ENCODE data around the gene ABCC4.

Gene ABCC4

DNA sequence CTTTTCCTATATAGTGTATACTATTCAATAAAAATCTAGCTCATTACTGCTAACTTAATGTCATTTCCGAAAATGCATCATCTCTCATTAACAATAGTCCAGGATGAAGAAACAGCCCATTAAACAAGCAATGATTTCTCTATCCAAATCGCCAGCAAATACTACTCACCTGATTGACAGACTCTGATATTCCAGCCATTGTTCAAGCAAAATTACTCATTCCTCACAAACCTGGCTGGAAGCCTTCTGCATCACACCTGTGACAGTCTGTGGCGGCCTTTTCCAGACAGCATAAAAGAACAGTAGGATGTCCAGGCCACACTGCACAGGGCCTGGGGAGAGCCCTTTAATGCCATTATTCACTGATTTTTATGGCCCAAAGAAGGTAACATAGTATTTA lies 115.9 kb downstream of the ABCC4 start:
- CTCF ChIA-PET: interaction anchor here (1.4 kb wide), 1 partner anchor 220 kb away, joined by 3 read pairs; no protein-coding TSS in a partner anchor
- Histone ChIP-seq H3K9me3 (ENCODE audit: control insufficient read depth, insufficient read depth, low read depth, low read length) (no peaks in the 10 kb centered on the region), H3K27ac (ENCODE audit: extremely low read depth, low read depth, low read length) (no peak overlapping the region), H3K4me1 (ENCODE audit: control insufficient read depth, insufficient read depth, low read length) (no peaks in the 10 kb centered on the region), H3K36me3 (ENCODE audit: control insufficient read depth in 2 of 2, insufficient read depth in 1 of 2, low read length in 2 of 2) (peaks cover 0 to 3% of the 10 kb centered on the region in 2 experiments; a peak in 1 of 3 replicates), H3K4me3 (ENCODE audit: low read depth, low read length) (no peak overlapping the region)
- POLR2A ChIA-PET: no interaction called here
- TF ChIP-seq ZSCAN23 (tag by site-specific recombination; IDR thresholded peaks at IDR 0.05) (no peak), HOXC10 (CRISPR knock-in tag; IDR thresholded peaks at IDR 0.05) (no peak), GLIS2 (tag by site-specific recombination; IDR thresholded peaks at IDR 0.05) (no peak), GFI1B (tag by site-specific recombination; IDR thresholded peaks at IDR 0.05) (no peak), MEIS1 (CRISPR knock-in tag; IDR thresholded peaks at IDR 0.05; ENCODE audit: borderline replicate concordance) (no peak), KLF1 (tag by site-specific recombination; IDR thresholded peaks at IDR 0.05) (no peak), ZNF670 (tag by site-specific recombination; IDR thresholded peaks at IDR 0.05; ENCODE audit: low read depth) (no peak)
- TF ChIP-seq, protein P1, sequence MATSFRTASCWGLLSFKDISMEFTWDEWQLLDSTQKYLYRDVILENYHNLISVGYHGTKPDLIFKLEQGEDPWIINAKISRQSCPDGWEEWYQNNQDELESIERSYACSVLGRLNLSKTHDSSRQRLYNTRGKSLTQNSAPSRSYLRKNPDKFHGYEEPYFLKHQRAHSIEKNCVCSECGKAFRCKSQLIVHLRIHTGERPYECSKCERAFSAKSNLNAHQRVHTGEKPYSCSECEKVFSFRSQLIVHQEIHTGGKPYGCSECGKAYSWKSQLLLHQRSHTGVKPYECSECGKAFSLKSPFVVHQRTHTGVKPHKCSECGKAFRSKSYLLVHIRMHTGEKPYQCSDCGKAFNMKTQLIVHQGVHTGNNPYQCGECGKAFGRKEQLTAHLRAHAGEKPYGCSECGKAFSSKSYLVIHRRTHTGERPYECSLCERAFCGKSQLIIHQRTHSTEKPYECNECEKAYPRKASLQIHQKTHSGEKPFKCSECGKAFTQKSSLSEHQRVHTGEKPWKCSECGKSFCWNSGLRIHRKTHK (tag by site-specific recombination; IDR thresholded peaks at IDR 0.05): no peak
- TF ChIP-seq, protein P2, sequence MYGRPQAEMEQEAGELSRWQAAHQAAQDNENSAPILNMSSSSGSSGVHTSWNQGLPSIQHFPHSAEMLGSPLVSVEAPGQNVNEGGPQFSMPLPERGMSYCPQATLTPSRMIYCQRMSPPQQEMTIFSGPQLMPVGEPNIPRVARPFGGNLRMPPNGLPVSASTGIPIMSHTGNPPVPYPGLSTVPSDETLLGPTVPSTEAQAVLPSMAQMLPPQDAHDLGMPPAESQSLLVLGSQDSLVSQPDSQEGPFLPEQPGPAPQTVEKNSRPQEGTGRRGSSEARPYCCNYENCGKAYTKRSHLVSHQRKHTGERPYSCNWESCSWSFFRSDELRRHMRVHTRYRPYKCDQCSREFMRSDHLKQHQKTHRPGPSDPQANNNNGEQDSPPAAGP (tag by site-specific recombination; IDR thresholded peaks at IDR 0.05): no peak
- TF ChIP-seq, protein P3, sequence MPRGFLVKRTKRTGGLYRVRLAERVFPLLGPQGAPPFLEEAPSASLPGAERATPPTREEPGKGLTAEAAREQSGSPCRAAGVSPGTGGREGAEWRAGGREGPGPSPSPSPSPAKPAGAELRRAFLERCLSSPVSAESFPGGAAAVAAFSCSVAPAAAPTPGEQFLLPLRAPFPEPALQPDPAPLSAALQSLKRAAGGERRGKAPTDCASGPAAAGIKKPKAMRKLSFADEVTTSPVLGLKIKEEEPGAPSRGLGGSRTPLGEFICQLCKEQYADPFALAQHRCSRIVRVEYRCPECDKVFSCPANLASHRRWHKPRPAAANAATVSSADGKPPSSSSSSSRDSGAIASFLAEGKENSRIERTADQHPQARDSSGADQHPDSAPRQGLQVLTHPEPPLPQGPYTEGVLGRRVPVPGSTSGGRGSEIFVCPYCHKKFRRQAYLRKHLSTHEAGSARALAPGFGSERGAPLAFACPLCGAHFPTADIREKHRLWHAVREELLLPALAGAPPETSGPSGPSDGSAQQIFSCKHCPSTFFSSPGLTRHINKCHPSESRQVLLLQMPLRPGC (tag by site-specific recombination; IDR thresholded peaks at IDR 0.05): no peak
- TF ChIP-seq, protein P4, sequence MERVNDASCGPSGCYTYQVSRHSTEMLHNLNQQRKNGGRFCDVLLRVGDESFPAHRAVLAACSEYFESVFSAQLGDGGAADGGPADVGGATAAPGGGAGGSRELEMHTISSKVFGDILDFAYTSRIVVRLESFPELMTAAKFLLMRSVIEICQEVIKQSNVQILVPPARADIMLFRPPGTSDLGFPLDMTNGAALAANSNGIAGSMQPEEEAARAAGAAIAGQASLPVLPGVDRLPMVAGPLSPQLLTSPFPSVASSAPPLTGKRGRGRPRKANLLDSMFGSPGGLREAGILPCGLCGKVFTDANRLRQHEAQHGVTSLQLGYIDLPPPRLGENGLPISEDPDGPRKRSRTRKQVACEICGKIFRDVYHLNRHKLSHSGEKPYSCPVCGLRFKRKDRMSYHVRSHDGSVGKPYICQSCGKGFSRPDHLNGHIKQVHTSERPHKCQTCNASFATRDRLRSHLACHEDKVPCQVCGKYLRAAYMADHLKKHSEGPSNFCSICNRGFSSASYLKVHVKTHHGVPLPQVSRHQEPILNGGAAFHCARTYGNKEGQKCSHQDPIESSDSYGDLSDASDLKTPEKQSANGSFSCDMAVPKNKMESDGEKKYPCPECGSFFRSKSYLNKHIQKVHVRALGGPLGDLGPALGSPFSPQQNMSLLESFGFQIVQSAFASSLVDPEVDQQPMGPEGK (tag by site-specific recombination; IDR thresholded peaks at IDR 0.05): no peak
- TF ChIP-seq, protein P5, sequence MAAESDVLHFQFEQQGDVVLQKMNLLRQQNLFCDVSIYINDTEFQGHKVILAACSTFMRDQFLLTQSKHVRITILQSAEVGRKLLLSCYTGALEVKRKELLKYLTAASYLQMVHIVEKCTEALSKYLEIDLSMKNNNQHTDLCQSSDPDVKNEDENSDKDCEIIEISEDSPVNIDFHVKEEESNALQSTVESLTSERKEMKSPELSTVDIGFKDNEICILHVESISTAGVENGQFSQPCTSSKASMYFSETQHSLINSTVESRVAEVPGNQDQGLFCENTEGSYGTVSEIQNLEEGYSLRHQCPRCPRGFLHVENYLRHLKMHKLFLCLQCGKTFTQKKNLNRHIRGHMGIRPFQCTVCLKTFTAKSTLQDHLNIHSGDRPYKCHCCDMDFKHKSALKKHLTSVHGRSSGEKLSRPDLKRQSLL (tag by site-specific recombination; IDR thresholded peaks at IDR 0.05): no peak

DNA sequence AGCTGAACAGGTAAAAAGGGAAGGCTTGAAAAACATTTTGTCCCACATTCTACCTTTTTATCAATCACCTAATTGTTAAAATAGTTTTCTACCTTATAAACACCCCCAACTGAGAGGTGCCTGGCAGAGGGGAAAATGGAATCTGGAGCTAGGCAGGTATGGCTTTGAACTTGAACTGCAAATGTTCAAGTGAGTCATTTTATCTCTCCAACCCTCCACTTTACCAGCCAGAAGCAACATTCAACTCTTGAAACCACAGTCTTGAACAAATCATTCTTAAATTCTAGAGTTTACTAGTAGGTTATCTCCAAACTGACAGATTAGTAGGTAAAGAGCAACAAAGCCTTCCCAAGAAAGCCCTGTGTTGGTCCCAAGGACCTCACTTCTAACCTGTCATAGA lies 116.9 kb downstream of the ABCC4 start:
- CTCF ChIA-PET: interaction anchor here (1.4 kb wide), 1 partner anchor 221 kb away, joined by 3 read pairs; no protein-coding TSS in a partner anchor
- Histone ChIP-seq H3K4me3 (ENCODE audit: low read depth, low read length) (no peak overlapping the region), H3K4me1 (ENCODE audit: control insufficient read depth, insufficient read depth, low read length) (no peaks in the 10 kb centered on the region), H3K36me3 (ENCODE audit: control insufficient read depth in 2 of 2, insufficient read depth in 1 of 2, low read length in 2 of 2) (peaks cover 0 to 3% of the 10 kb centered on the region in 2 experiments; a peak in 1 of 3 replicates), H3K27ac (ENCODE audit: extremely low read depth, low read depth, low read length) (no peak overlapping the region), H3K9me3 (ENCODE audit: control insufficient read depth, insufficient read depth, low read depth, low read length) (no peaks in the 10 kb centered on the region)
- TF ChIP-seq ZNF707 (tag by site-specific recombination; IDR thresholded peaks at IDR 0.05) (no peak), SCRT1 (tag by site-specific recombination; IDR thresholded peaks at IDR 0.05; ENCODE audit: borderline replicate concordance) (no peak), KLF10 (tag by site-specific recombination; IDR thresholded peaks at IDR 0.05) (no peak), ZNF23 (tag by site-specific recombination; IDR thresholded peaks at IDR 0.05; ENCODE audit: borderline replicate concordance) (no peak), ZNF169 (tag by site-specific recombination; IDR thresholded peaks at IDR 0.05) (no peak), ZNF768 (tag by site-specific recombination; IDR thresholded peaks at IDR 0.05) (no peak), ZNF239 (tag by site-specific recombination; IDR thresholded peaks at IDR 0.05) (no peak), EGR2 (tag by site-specific recombination; IDR thresholded peaks at IDR 0.05; ENCODE audit: low read depth) (no peak), GFI1B (tag by site-specific recombination; IDR thresholded peaks at IDR 0.05) (no peak), ZNF837 (tag by site-specific recombination; IDR thresholded peaks at IDR 0.05) (no peak)
- TF ChIP-seq, protein P6, sequence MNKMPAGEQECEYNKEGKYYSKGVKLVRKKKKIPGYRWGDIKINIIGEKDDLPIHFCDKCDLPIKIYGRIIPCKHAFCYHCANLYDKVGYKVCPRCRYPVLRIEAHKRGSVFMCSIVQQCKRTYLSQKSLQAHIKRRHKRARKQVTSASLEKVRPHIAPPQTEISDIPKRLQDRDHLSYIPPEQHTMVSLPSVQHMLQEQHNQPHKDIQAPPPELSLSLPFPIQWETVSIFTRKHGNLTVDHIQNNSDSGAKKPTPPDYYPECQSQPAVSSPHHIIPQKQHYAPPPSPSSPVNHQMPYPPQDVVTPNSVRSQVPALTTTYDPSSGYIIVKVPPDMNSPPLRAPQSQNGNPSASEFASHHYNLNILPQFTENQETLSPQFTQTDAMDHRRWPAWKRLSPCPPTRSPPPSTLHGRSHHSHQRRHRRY (tag by site-specific recombination; IDR thresholded peaks at IDR 0.05): no peak
- TF ChIP-seq, protein P1 (tag by site-specific recombination; IDR thresholded peaks at IDR 0.05): no peak
- POLR2A ChIA-PET: no interaction called here
